Measurements from ENCODE around the gene ZFAND3. TPM values are rescaled to one million over a fixed set of nuclear protein-coding genes. Genes with fewer than 3 reads are reported as not detected.
A peak's percentile ranks its signal among the peaks of the same experiment; 100 is the strongest.

Gene ZFAND3
- total RNA-seq, 1 donor from 2014 or later = 84.4 TPM

DNA sequence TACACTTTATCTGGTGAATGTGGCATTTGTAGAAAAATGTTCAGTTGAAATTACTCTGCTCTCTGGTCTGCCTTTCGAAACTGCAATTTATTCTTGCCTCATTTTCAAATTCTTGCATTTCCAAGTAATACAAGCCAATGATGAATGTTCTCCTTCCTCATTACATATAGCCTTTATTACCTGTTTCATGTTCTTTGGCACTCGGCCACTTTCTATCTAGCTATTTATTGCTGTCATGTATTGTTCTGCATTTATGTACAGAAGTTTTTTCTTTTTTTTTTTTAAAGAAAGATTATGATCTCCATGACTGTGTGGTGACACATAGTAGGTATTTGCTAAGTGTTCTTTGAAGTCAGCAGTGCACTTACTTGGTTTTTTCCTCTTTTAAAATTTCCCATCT lies 261.4 kb downstream of the ZFAND3 start:
- Mint-ChIP-seq H3K4me1 (ENCODE audit: unreplicated experiment) (peaks cover 45% of the 10 kb centered on the region), H3K27ac (ENCODE audit: unreplicated experiment) (peak overlapping the region; percentile 39), H3K27me3 (ENCODE audit: unreplicated experiment) (no peaks in the 10 kb centered on the region), H3K36me3 (ENCODE audit: unreplicated experiment) (peaks cover 37% of the 10 kb centered on the region), H3K4me3 (ENCODE audit: unreplicated experiment) (no peak overlapping the region), H3K9me3 (ENCODE audit: unreplicated experiment) (no peaks in the 10 kb centered on the region)
- DNase-seq (ENCODE audit: extremely low spot score, unreplicated experiment) = no peak
- TF ChIP-seq, protein P1, sequence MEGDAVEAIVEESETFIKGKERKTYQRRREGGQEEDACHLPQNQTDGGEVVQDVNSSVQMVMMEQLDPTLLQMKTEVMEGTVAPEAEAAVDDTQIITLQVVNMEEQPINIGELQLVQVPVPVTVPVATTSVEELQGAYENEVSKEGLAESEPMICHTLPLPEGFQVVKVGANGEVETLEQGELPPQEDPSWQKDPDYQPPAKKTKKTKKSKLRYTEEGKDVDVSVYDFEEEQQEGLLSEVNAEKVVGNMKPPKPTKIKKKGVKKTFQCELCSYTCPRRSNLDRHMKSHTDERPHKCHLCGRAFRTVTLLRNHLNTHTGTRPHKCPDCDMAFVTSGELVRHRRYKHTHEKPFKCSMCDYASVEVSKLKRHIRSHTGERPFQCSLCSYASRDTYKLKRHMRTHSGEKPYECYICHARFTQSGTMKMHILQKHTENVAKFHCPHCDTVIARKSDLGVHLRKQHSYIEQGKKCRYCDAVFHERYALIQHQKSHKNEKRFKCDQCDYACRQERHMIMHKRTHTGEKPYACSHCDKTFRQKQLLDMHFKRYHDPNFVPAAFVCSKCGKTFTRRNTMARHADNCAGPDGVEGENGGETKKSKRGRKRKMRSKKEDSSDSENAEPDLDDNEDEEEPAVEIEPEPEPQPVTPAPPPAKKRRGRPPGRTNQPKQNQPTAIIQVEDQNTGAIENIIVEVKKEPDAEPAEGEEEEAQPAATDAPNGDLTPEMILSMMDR (IDR thresholded peaks at IDR 0.05) = no peak

DNA sequence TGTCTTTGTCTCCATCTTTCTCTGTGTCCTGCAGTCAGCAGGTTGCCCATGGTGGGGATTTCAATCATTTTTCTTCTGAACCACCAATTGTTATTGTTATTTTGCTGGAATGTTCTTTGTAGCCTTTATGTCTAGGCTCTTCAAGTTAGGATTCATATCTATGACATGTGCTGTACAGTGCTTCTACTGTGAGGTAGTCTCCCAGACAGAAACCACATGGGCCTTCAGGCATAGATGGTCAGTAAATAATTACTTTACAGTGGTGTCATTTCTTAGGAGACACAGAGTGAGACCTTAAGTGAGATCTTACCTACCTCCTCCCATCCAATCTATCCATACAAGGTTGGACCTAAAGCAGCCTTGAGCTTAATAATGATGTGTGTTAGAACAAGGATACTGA lies 265.5 kb downstream of the ZFAND3 start:
- no peak overlapping the region for H3K4me3 Mint-ChIP-seq (ENCODE audit: unreplicated experiment)
- TF ChIP-seq, protein P1 (IDR thresholded peaks at IDR 0.05) = no peak
- peaks cover 28% of the 10 kb centered on the region for H3K4me1 Mint-ChIP-seq (ENCODE audit: unreplicated experiment)
- no peaks in the 10 kb centered on the region for H3K27me3 Mint-ChIP-seq (ENCODE audit: unreplicated experiment)
- H3K9me3 Mint-ChIP-seq (ENCODE audit: unreplicated experiment) = no peaks in the 10 kb centered on the region
- peaks cover 34% of the 10 kb centered on the region for H3K36me3 Mint-ChIP-seq (ENCODE audit: unreplicated experiment)
- no peak overlapping the region for H3K27ac Mint-ChIP-seq (ENCODE audit: unreplicated experiment)
- DNase-seq (ENCODE audit: extremely low spot score, unreplicated experiment) = no peak

DNA sequence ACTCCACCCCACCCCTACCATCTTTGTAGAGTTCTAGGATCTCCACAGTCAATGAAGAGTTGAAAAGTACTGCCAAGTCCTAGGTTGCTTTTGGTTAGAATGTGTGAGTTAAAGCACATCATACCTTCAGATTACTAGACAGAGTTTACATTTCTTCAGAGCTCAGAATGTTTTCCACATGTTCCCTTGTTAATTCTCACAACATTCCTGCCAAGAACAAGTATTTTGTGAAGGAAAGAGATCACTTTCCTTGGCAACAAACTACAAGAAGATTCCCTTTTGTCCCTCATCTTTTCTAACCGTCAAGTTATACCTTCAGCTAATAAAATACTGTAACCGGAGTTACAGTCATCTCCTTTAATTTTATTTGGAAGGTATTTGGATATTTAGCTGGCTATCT lies 266.8 kb downstream of the ZFAND3 start:
- Mint-ChIP-seq H3K4me3 (ENCODE audit: unreplicated experiment) (no peak overlapping the region), H3K27me3 (ENCODE audit: unreplicated experiment) (no peaks in the 10 kb centered on the region), H3K9me3 (ENCODE audit: unreplicated experiment) (no peaks in the 10 kb centered on the region), H3K4me1 (ENCODE audit: unreplicated experiment) (peaks cover 18% of the 10 kb centered on the region), H3K27ac (ENCODE audit: unreplicated experiment) (peak overlapping the region; percentile 19), H3K36me3 (ENCODE audit: unreplicated experiment) (peaks cover 37% of the 10 kb centered on the region)
- TF ChIP-seq, protein P1 (IDR thresholded peaks at IDR 0.05) = no peak
- DNase-seq (ENCODE audit: extremely low spot score, unreplicated experiment) = no peak

DNA sequence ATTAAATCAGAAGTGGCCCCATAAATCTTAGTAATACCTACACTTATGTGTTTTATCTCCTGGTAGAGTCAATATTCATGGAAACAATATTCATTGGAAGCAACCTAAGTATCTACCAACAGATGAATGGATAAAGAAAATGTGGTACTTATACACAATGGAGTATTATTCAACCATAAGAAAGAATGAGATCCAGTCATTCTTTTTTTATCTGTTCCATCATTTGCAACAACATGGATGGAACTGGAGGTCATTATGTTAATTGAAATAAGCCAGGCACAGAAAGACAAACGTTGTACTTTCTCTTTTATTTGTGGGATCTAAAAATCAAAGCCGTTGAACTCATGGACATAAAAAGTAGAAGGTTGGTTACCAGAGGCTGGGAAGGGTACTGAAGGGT lies 268.5 kb downstream of the ZFAND3 start:
- TF ChIP-seq, protein P1 (IDR thresholded peaks at IDR 0.05) = no peak
- Mint-ChIP-seq H3K9me3 (ENCODE audit: unreplicated experiment) (no peaks in the 10 kb centered on the region), H3K36me3 (ENCODE audit: unreplicated experiment) (peaks cover 30% of the 10 kb centered on the region), H3K27ac (ENCODE audit: unreplicated experiment) (no peak overlapping the region), H3K4me1 (ENCODE audit: unreplicated experiment) (peaks cover 9% of the 10 kb centered on the region), H3K27me3 (ENCODE audit: unreplicated experiment) (no peaks in the 10 kb centered on the region), H3K4me3 (ENCODE audit: unreplicated experiment) (no peak overlapping the region)
- no peak for DNase-seq (ENCODE audit: extremely low spot score, unreplicated experiment)

DNA sequence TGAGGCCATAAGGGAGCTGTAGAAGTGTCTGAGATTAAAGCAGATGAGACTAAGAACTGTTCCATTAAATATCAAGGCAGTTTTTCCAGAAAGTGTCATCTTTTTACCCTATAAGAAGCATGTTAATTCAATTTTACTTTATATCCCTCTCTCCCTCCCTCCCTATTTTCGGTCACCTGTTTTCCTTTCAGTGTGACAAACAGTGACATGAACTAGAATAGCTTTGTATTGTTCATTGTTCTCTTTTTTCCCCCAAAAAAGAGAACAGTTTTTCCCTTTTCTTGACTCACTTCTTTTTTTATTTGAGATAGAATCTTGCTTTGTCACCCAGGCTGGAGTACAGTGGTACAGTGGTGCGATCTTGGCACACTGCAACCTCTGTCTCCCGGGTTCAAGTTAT lies 269.3 kb downstream of the ZFAND3 start:
- H3K27me3 Mint-ChIP-seq (ENCODE audit: unreplicated experiment) = no peaks in the 10 kb centered on the region
- H3K4me3 Mint-ChIP-seq (ENCODE audit: unreplicated experiment) = no peak overlapping the region
- no peaks in the 10 kb centered on the region for H3K9me3 Mint-ChIP-seq (ENCODE audit: unreplicated experiment)
- H3K4me1 Mint-ChIP-seq (ENCODE audit: unreplicated experiment) = peaks cover 9% of the 10 kb centered on the region
- peaks cover 25% of the 10 kb centered on the region for H3K36me3 Mint-ChIP-seq (ENCODE audit: unreplicated experiment)
- no peak overlapping the region for H3K27ac Mint-ChIP-seq (ENCODE audit: unreplicated experiment)
- no peak for DNase-seq (ENCODE audit: extremely low spot score, unreplicated experiment)
- TF ChIP-seq, protein P1 (IDR thresholded peaks at IDR 0.05) = no peak
